MM.1S (cell line): ENCODE measurements around the gene ARHGEF1.

Experiments
- EZH2 ChIP-seq: fragments of 300-600 bp; sonication (generic); optimal IDR thresholded peaks from 2 replicates; pipeline ENCODE3; 2017; ENCODE audit warnings: low read depth, mild to moderate bottlenecking, antibody characterized with exemption, low read length, mixed read lengths
- EZH2phosphoT487 ChIP-seq: fragments of 300-600 bp; sonication (generic); IDR thresholded peaks from 2 replicates; pipeline ENCODE4 v1.6.1; 2018; ENCODE audit warnings: antibody characterized with exemption, low read length
- TF ChIP-seq, protein P1 (sequence below): fragments of 300-600 bp; sonication (generic); IDR thresholded peaks from 2 replicates; pipeline ENCODE4 v1.5.1; 2016; ENCODE audit warnings: antibody characterized with exemption, low read length, mixed read lengths

DNA sequence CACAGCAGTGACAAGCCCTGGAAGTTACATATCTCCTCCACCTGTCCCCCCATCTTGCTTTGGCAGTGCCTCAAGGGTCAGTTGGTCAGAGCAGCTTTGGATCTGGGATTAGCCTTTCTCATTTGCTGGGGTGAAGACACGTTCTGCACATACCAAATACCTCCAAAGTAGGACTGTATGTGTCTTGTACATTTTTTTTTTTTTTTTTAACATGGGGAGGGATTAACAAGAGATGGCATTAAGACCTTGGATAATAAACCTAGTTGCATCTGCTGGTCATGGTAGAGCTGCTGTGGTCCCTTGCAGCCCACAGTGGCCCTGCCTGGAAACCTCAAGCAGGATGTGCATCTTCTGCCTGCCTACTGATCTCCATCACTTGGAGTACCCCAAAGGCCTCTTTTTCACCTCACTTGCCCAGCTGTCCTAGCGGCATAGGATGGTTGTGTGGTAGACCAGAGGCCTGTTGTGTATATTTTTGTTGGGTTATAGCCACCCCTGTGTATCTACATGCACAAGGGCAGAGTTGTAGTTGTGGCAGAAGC, 20.5 kb upstream of the ARHGEF1 start:
- TF ChIP-seq, protein P1, sequence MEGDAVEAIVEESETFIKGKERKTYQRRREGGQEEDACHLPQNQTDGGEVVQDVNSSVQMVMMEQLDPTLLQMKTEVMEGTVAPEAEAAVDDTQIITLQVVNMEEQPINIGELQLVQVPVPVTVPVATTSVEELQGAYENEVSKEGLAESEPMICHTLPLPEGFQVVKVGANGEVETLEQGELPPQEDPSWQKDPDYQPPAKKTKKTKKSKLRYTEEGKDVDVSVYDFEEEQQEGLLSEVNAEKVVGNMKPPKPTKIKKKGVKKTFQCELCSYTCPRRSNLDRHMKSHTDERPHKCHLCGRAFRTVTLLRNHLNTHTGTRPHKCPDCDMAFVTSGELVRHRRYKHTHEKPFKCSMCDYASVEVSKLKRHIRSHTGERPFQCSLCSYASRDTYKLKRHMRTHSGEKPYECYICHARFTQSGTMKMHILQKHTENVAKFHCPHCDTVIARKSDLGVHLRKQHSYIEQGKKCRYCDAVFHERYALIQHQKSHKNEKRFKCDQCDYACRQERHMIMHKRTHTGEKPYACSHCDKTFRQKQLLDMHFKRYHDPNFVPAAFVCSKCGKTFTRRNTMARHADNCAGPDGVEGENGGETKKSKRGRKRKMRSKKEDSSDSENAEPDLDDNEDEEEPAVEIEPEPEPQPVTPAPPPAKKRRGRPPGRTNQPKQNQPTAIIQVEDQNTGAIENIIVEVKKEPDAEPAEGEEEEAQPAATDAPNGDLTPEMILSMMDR: no peak
- TF ChIP-seq EZH2 (no peak), EZH2phosphoT487 (no peak)
